Glutamatergic neuron (in vitro differentiated cells): ENCODE data around the gene CCDC92B. TPM values are rescaled to one million over a fixed set of nuclear protein-coding genes. Genes with fewer than 3 reads are reported as not detected.
A peak's percentile ranks its signal among the peaks of the same experiment; 100 is the strongest.
"Not testable (repeated sequence)": the region's sequence is repeated elsewhere in the genome, so short reads cannot be mapped to it uniquely, and the experiment has no call there.

Source experiments
- DNase-seq: peaks from one replicate; pipeline ENCODE4 v3.0.0; 2022
- H3K27ac Mint-ChIP-seq: one replicate; pipeline ENCODE4 v1.8.0; 2020; ENCODE audit warnings: mild to moderate bottlenecking, mixed read lengths, inconsistent platforms; ENCODE audit not compliant: unreplicated experiment
- H3K27me3 Mint-ChIP-seq: one replicate; pipeline ENCODE4 v1.8.0; 2020; ENCODE audit warnings: mild to moderate bottlenecking, moderate library complexity, mixed read lengths, inconsistent platforms; ENCODE audit not compliant: unreplicated experiment
- H3K36me3 Mint-ChIP-seq: one replicate; pipeline ENCODE4 v1.8.0; 2020; ENCODE audit warnings: mild to moderate bottlenecking, mixed read lengths, inconsistent platforms; ENCODE audit not compliant: unreplicated experiment
- H3K4me1 Mint-ChIP-seq: one replicate; pipeline ENCODE4 v1.8.0; 2020; ENCODE audit warnings: mild to moderate bottlenecking, low read depth, mixed read lengths, inconsistent platforms; ENCODE audit not compliant: unreplicated experiment
- H3K4me3 Mint-ChIP-seq: one replicate; pipeline ENCODE4 v1.8.0; 2020; ENCODE audit warnings: mild to moderate bottlenecking, mixed read lengths, inconsistent platforms; ENCODE audit not compliant: unreplicated experiment
- H3K9me3 Mint-ChIP-seq: one replicate; pipeline ENCODE4 v1.8.0; 2020; ENCODE audit warnings: mild to moderate bottlenecking, moderate library complexity, mixed read lengths, inconsistent platforms; ENCODE audit not compliant: unreplicated experiment
- total RNA-seq: library from RNA; stranded (reverse); fragmentation: NEBNext Ultra II Directional; extraction: Animal tissue kit (Norgen Biotek cat#: 25700); gene quantifications from one replicate; pipeline ENCODE4 v1.2.1, GENCODE V29; 2021; ENCODE audit not compliant: unreplicated experiment
- TF ChIP-seq, protein P1 (sequence below): fragments of 200-600 bp; sonication (generic); IDR thresholded peaks from one replicate; pipeline ENCODE4 v1.5.0; 2021; ENCODE audit not compliant: partially characterized antibody, unreplicated experiment

The CCDC92B gene
- total RNA-seq, 1 donor from 2014 or later, result 19.0 TPM

- peak; percentile 19 for DNase-seq
- H3K9me3 Mint-ChIP-seq, result peaks cover 3% of the 10 kb centered on the region
- no peaks in the 10 kb centered on the region for H3K36me3 Mint-ChIP-seq
These were observed 48.1 kb downstream of the CCDC92B start for GRCh38 chr17:2701161-2701995.

DNA sequence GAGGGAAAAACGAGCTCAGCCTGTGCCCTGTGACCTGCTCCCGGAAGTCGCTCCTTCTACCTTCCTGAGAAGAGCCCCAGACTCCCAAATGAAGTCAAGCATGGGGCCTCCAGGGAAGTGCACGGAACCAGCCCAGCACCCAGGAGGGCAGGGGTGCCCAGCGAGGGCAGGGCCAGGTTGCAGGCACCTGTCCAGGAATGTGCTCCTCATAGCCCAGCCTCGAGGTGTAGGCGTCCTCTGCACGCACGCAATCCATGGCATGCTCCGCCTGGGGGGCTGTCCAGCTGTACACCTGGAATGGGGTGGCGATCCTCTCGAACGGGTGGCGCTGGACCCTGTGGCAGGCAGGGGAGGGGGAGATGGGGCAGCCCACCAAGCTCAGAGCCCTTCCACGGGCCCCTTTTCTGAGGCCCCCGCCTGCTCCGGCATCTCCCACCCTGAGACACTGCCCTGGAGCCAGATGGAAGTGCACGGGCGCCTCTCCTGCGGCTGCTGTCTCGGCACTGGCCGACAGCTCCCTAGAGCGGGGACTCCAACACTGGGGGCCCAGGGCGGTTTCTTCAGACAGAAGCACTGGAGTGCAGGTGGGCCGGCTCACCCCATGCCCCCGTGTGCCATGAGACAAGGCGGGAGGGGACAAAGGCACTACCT lies 48.8 kb downstream of the CCDC92B start:
- H3K9me3 Mint-ChIP-seq, result peaks cover 3% of the 10 kb centered on the region
- H3K27ac Mint-ChIP-seq, result no peak overlapping the region
- no peak overlapping the region for H3K4me3 Mint-ChIP-seq
- DNase-seq, result peak; percentile 11
- TF ChIP-seq, protein P1, sequence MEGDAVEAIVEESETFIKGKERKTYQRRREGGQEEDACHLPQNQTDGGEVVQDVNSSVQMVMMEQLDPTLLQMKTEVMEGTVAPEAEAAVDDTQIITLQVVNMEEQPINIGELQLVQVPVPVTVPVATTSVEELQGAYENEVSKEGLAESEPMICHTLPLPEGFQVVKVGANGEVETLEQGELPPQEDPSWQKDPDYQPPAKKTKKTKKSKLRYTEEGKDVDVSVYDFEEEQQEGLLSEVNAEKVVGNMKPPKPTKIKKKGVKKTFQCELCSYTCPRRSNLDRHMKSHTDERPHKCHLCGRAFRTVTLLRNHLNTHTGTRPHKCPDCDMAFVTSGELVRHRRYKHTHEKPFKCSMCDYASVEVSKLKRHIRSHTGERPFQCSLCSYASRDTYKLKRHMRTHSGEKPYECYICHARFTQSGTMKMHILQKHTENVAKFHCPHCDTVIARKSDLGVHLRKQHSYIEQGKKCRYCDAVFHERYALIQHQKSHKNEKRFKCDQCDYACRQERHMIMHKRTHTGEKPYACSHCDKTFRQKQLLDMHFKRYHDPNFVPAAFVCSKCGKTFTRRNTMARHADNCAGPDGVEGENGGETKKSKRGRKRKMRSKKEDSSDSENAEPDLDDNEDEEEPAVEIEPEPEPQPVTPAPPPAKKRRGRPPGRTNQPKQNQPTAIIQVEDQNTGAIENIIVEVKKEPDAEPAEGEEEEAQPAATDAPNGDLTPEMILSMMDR, result no peak
- peaks cover 2% of the 10 kb centered on the region for H3K27me3 Mint-ChIP-seq
- H3K36me3 Mint-ChIP-seq, result no peaks in the 10 kb centered on the region
- peaks cover 4% of the 10 kb centered on the region for H3K4me1 Mint-ChIP-seq

More at GRCh38 chr17:2701161-2701995, 48.1 kb downstream of the CCDC92B start:
- H3K27me3 Mint-ChIP-seq, result peaks cover 3% of the 10 kb centered on the region
- no peak overlapping the region for H3K4me3 Mint-ChIP-seq
- TF ChIP-seq, protein P1, result no peak
- peaks cover 4% of the 10 kb centered on the region for H3K4me1 Mint-ChIP-seq
- no peak overlapping the region for H3K27ac Mint-ChIP-seq

DNA sequence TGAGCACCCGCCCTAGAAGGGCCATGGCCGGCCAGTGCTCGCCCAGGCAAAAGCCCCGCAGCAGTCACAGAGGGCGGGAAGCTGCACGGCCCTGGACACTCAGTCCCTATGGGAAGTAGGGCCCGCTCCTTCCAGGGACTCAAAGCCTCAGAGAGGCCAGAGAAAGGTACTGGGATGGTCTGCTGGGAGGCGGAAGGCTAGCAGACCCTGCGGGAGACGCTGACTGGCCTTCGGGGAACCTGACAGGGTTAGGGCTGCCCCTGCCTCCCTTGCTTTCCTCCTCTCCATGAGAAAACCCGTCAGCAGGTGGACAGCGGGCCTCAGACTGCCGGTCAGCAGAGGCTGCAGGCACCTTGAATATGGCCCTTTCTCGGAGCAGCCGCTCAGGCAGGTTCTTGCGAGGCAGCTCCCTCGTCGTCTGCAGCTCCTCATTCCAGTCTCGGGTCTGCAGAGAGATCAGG lies 49.4 kb downstream of the CCDC92B start:
- H3K36me3 Mint-ChIP-seq, result no peaks in the 10 kb centered on the region
- H3K4me1 Mint-ChIP-seq, result no peaks in the 10 kb centered on the region
- DNase-seq, result peak; percentile 8
- peaks cover 2% of the 10 kb centered on the region for H3K27me3 Mint-ChIP-seq
- H3K9me3 Mint-ChIP-seq, result peaks cover 3% of the 10 kb centered on the region
- no peak overlapping the region for H3K27ac Mint-ChIP-seq
- H3K4me3 Mint-ChIP-seq, result no peak overlapping the region
- TF ChIP-seq, protein P1, result no peak

DNA sequence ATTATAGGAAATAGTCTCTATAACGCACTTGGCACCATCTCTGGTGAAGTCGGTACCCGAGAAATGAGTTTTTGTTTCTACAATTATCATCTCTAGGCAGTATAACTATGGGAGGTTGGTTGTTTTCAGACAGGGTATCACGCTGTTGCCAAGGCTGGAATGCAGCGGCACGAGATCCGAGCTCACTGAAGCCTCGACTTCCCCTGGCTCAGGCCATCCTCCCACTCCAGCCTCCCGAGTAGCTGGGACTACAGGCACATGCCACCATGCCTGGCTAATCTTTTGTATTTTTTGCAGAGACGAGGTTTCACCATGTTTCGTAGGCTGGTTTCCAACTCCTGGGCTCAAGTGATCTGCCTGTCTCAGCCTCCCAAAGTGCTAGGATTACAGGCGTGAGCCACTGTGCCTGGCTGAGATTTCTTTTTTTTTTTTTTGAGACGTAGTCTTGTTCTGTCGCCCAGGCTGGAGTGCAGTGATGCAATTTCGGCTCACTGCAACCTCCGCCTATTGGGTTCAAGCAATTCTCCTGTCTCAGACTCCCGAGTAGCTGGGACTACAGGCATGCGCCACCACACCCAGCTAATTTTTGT lies 50.1 kb downstream of the CCDC92B start:
- not testable (repeated sequence) for H3K27me3 Mint-ChIP-seq, H3K4me1 Mint-ChIP-seq, H3K36me3 Mint-ChIP-seq, H3K27ac Mint-ChIP-seq, H3K4me3 Mint-ChIP-seq, H3K9me3 Mint-ChIP-seq
- DNase-seq, result peak; percentile 0

GRCh38 chr17:2697611-2698162 lies 51.8 kb downstream of the CCDC92B start:
- H3K4me1 Mint-ChIP-seq, result no peaks in the 10 kb centered on the region
- no peak overlapping the region for H3K4me3 Mint-ChIP-seq

More at GRCh38 chr17:2697611-2698162, 51.8 kb downstream of the CCDC92B start:
- Mint-ChIP-seq H3K27me3 (no peaks in the 10 kb centered on the region), H3K27ac (no peak overlapping the region), H3K36me3 (no peaks in the 10 kb centered on the region), H3K9me3 (peaks cover 7% of the 10 kb centered on the region)
- TF ChIP-seq, protein P1, result no peak
- peak; percentile 11 for DNase-seq
